Endodermal cell (in vitro differentiated cells): Measurements from ENCODE around the gene NCAM2. TPM values are rescaled to one million over a fixed set of nuclear protein-coding genes. Genes with fewer than 3 reads are reported as not detected.

Experiments used
- DNase-seq: peaks from one replicate; pipeline ENCODE4 v3.0.0-alpha.2; 2017
- H3K27ac ChIP-seq: 2 replicates; pipeline ENCODE4 v1.5.1; 2013; ENCODE audit warnings: mild to moderate bottlenecking, low read depth, low read length, moderate library complexity
- H3K27me3 ChIP-seq: 2 replicates; pipeline ENCODE4 v1.6.1; 2013; ENCODE audit warnings: mild to moderate bottlenecking, low read length, moderate library complexity; ENCODE audit not compliant: insufficient read depth, control insufficient read depth, poor library complexity, severe bottlenecking
- H3K36me3 ChIP-seq: 2 replicates; pipeline ENCODE4 v1.7.0; 2013; ENCODE audit warnings: mild to moderate bottlenecking, low read length, moderate library complexity; ENCODE audit not compliant: control insufficient read depth, insufficient read depth
- H3K4me1 ChIP-seq: one replicate; pipeline ENCODE4 v1.7.0; 2013; ENCODE audit warnings: low read length; ENCODE audit not compliant: control insufficient read depth, insufficient read depth
- H3K4me3 ChIP-seq: 2 replicates; pipeline ENCODE4 v1.5.1; 2013; ENCODE audit warnings: mild to moderate bottlenecking, low read length, moderate library complexity
- H3K9ac ChIP-seq: 2 replicates; pipeline ENCODE4 v1.6.1; 2013; ENCODE audit warnings: mild to moderate bottlenecking, low read length, moderate library complexity; ENCODE audit not compliant: poor library complexity, severe bottlenecking; ENCODE audit errors: extremely low read depth
- H3K9me3 ChIP-seq: 2 replicates; pipeline ENCODE4 v1.6.1; 2013; ENCODE audit warnings: mild to moderate bottlenecking, low read length, moderate library complexity; ENCODE audit not compliant: control insufficient read depth
- H3K27ac Mint-ChIP-seq: 2 replicates; pipeline ENCODE4 v1.8.0; 2020; ENCODE audit warnings: mixed read lengths
- H3K27me3 Mint-ChIP-seq: 2 replicates; pipeline ENCODE4 v1.8.0; 2021; ENCODE audit warnings: mild to moderate bottlenecking, mixed read lengths; ENCODE audit not compliant: insufficient read depth
- H3K36me3 Mint-ChIP-seq: 2 replicates; pipeline ENCODE4 v1.8.0; 2020; ENCODE audit warnings: low read depth, mixed read lengths
- H3K4me1 Mint-ChIP-seq: 2 replicates; pipeline ENCODE4 v1.8.0; 2020; ENCODE audit warnings: mixed read lengths
- H3K4me3 Mint-ChIP-seq: 2 replicates; pipeline ENCODE4 v1.8.0; 2020; ENCODE audit warnings: mild to moderate bottlenecking, moderate library complexity, mixed read lengths
- H3K9me3 Mint-ChIP-seq: 2 replicates; pipeline ENCODE4 v1.8.0; 2020; ENCODE audit warnings: mild to moderate bottlenecking, mixed read lengths
- CTCF ChIP-seq: fragments of 200-600 bp; sonication (generic); conservative IDR thresholded peaks from 2 replicates; pipeline ENCODE4 v1.5.0; 2021; ENCODE audit warnings: antibody characterized with exemption, mild to moderate bottlenecking
- WGBS, 2 experiments: methylation state at CpG; one replicate each; pipeline versions ENCODE4 v1.1.5 to v1.1.7; 2013; ENCODE audit warnings: missing lambda C conversion rate in 2 of 2, mixed read lengths in 1 of 2; ENCODE audit not compliant: insufficient coverage in 1 of 2, insufficient read length in 1 of 2; 5-methylcytosine and 5-hydroxymethylcytosine counted together
- total RNA-seq, 2 donors: library from RNA; stranded (reverse); fragmentation: NEBNext Ultra II Directional in 1 of 2; extraction: Animal tissue kit (Norgen Biotek cat#: 25700) in 1 of 2; gene quantifications; 2 replicates in 1 of 2; 3 replicates in 1 of 2; pipeline ENCODE4 v1.2.1, GENCODE V29; 2021

The NCAM2 gene
- total RNA-seq, 2 donors from 2014 or later = 0.46 to 0.69 TPM

- no peaks in the 10 kb centered on the region for H3K4me1 Mint-ChIP-seq
- Histone ChIP-seq H3K36me3 (no peaks in the 10 kb centered on the region), H3K4me1 (no peaks in the 10 kb centered on the region), H3K9ac (no peak overlapping the region), H3K4me3 (no peak overlapping the region), H3K27ac (no peak overlapping the region), H3K9me3 (peaks cover 5% of the 10 kb centered on the region), H3K27me3 (no peaks in the 10 kb centered on the region)
- no peak overlapping the region for H3K27ac Mint-ChIP-seq
- no peak overlapping the region for H3K4me3 Mint-ChIP-seq
- H3K9me3 Mint-ChIP-seq = peaks cover 14% of the 10 kb centered on the region
- 79 to 86% methylated on average over 1 of the region's 1 CpG for WGBS, 2 experiments
- H3K27me3 Mint-ChIP-seq = no peaks in the 10 kb centered on the region
- TF ChIP-seq CTCF = no peak
- no peaks in the 10 kb centered on the region for H3K36me3 Mint-ChIP-seq
- DNase-seq = no peak
Observed at GRCh38 chr21:21345296-21345695, 347.1 kb downstream of the NCAM2 start.

- H3K9ac ChIP-seq = no peak overlapping the region
- H3K27me3 ChIP-seq = no peaks in the 10 kb centered on the region
- Mint-ChIP-seq H3K27ac (no peak overlapping the region), H3K4me1 (no peaks in the 10 kb centered on the region), H3K36me3 (no peaks in the 10 kb centered on the region), H3K9me3 (peaks cover 14% of the 10 kb centered on the region), H3K4me3 (no peak overlapping the region), H3K27me3 (no peaks in the 10 kb centered on the region)
- no peak overlapping the region for H3K27ac ChIP-seq
- no peak for DNase-seq
- H3K36me3 ChIP-seq = no peaks in the 10 kb centered on the region
- H3K4me1 ChIP-seq = no peaks in the 10 kb centered on the region
- no peak overlapping the region for H3K4me3 ChIP-seq
- H3K9me3 ChIP-seq = peaks cover 5% of the 10 kb centered on the region
- TF ChIP-seq CTCF = no peak
Observed at GRCh38 chr21:21345872-21346271, 347.7 kb downstream of the NCAM2 start.

- Histone ChIP-seq H3K4me1 (peaks cover 3% of the 10 kb centered on the region), H3K27me3 (no peaks in the 10 kb centered on the region), H3K9me3 (no peaks in the 10 kb centered on the region), H3K4me3 (no peak overlapping the region), H3K9ac (no peak overlapping the region), H3K27ac (no peak overlapping the region), H3K36me3 (no peaks in the 10 kb centered on the region)
- DNase-seq = no peak
- Mint-ChIP-seq H3K27me3 (no peaks in the 10 kb centered on the region), H3K36me3 (no peaks in the 10 kb centered on the region), H3K9me3 (no peaks in the 10 kb centered on the region), H3K27ac (no peak overlapping the region), H3K4me1 (peaks cover 6% of the 10 kb centered on the region), H3K4me3 (no peak overlapping the region)
- no peak for TF ChIP-seq CTCF
Observed at GRCh38 chr21:21366277-21366676, 368.1 kb downstream of the NCAM2 start.
